HT1080 (cell line): ENCODE results near the gene FAM20C. TPM values are rescaled to one million over a fixed set of nuclear protein-coding genes. Genes with fewer than 3 reads are reported as not detected.
"Not testable (repeated sequence)": the region's sequence is repeated elsewhere in the genome, so short reads cannot be mapped to it uniquely, and the experiment has no call there.

Source experiments
- DNase-seq: peaks from one replicate; pipeline ENCODE4 v3.0.0-alpha.2; 2015; ENCODE audit warnings: low read depth
- total RNA-seq: library from RNA; depleted of rRNA; stranded (reverse); fragments of >200 nt; shearing (Covaris generic); gene quantifications from 2 replicates; pipeline ENCODE4 v1.2.3, GENCODE V29; 2014

FAM20C gene
- total RNA-seq, 1 experiment from 2014 or later = 31.3 TPM

DNA sequence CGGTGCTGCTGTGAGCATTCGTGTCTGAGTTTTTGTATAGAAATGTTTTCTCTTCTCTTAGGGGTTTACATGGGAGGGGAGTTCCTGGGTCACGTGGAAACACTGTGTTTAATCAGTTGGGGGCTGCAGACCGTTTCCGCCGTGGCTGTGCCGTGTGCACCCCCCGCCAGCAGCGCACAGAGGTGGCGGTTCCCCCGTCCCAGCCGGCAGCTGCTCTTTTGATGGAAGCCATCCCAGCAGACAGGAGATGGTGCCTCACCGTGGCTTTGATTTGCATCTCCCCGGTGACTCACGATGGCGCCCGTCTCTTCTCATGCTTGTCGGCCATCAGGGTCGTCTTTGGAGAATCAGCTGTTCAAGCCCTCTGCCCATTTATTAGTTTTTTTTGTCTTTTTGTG, 62.7 kb downstream of the FAM20C start:
- no peak for DNase-seq

GRCh38 chr7:255721-256361, 63.5 kb downstream of the FAM20C start:
- no peak for DNase-seq

GRCh38 chr7:256461-256940, 64.1 kb downstream of the FAM20C start:
- DNase-seq = no peak

- no peak for DNase-seq
These were observed 64.7 kb downstream of the FAM20C start for GRCh38 chr7:256981-257646.

GRCh38 chr7:257647-257992, 65.2 kb downstream of the FAM20C start:
- DNase-seq = no peak

GRCh38 chr7:258476-259190, 66.3 kb downstream of the FAM20C start:
- DNase-seq = no peak

GRCh38 chr7:259191-259505, 66.8 kb downstream of the FAM20C start:
- no peak for DNase-seq

- DNase-seq = no peak
These were observed 67.5 kb downstream of the FAM20C start for GRCh38 chr7:259751-260405.

- DNase-seq = no peak
These were observed 68.3 kb downstream of the FAM20C start for GRCh38 chr7:260441-261281.

DNA sequence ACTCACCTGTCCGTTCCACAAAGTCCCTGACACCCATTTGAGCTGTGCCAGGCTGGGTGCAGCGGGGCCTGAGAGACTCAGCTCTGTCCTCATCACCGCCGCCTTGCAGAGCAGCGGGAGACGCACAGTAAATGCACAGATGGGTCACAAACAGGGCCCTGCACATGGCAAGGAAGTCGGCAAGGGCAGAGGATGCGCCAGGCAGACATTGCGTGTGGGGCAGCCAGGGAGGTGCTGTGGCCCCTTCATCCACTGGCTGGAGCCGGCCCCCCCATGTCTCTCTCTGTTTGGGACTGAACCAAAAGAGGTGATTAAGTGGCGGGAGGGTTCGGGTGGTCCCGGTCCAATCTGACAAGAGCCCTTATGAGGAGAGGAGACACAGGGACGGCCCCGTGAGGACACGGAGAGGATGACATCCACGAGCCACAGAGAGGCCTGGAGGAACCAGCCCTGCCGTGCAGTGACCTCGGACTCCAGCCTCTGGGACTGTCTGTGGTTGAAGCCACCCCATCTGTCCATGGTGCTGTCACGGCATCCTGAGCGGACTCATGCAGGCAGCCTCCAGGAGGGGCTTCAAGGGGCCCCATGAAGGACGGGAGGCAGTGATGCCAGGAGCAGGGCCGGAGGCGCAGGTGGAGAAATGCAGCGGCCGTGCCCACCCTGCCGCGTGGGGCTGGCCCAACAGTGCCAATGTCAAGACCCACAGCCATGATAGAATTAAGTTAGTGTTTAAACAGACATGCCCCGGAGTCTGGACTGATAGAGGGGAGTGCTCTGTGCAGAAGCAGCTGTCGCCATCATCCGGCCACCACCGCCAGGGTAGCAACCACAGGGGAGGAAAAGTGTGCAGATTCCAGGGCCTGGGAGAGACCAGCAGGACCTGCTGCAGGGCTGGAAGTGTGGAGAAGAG, 69.2 kb downstream of the FAM20C start:
- no peak for DNase-seq

DNA sequence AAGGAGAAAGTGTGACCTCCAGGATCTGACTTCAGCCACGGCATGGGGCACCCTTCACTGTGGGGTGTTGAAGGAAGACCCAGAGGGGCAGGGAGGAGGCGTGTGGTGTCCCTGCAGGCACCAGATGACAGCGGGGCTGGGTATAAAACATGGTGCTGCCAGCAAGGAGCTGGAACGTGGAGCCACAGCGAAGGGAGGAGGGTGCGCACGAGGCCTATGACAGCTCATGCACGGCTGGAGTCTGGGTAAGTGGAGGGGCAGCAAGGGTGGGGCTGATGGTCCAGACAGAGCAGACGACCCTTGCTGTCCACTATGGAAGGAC, 69.8 kb downstream of the FAM20C start:
- no peak for DNase-seq

GRCh38 chr7:262631-263311, 70.4 kb downstream of the FAM20C start:
- not testable (repeated sequence) for DNase-seq

DNA sequence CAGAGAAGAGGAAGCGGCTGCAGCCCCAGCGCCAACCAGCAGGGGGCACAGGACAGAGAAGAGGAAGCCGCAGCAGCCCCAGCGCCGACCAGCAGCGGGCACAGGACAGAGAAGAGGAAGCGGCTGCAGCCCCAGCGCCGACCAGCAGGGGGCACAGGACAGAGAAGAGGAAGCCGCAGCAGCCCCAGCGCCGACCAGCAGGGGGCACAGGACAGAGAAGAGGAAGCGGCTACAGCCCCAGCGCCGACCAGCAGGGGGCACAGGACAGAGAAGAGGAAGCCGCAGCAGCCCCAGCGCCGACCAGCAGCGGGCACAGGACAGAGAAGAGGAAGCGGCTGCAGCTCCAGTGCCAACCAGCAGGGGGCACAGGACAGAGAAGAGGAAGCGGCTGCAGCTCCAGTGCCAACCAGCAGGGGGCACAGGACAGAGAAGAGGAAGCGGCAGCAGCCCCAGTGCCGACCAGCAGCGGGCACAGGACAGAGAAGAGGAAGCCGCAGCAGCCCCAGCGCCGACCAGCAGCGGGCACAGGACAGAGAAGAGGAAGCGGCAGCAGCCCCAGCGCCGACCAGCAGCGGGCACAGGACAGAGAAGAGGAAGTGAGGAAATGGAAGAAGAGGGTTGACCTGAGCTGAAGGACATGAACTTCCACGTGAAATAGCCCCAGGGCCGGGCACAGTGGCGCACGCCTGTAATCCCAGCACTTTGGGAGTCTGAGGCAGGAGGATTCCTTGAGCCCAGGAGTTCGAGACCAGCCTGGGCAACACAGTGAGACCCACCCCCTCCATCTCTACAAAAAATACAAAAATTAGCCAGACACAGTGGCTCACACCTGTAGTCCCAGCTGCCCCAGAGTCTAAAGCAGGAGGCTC, 71.3 kb downstream of the FAM20C start:
- DNase-seq = not testable (repeated sequence)

- DNase-seq = no peak
These were observed 72.3 kb downstream of the FAM20C start for GRCh38 chr7:264541-265191.

DNA sequence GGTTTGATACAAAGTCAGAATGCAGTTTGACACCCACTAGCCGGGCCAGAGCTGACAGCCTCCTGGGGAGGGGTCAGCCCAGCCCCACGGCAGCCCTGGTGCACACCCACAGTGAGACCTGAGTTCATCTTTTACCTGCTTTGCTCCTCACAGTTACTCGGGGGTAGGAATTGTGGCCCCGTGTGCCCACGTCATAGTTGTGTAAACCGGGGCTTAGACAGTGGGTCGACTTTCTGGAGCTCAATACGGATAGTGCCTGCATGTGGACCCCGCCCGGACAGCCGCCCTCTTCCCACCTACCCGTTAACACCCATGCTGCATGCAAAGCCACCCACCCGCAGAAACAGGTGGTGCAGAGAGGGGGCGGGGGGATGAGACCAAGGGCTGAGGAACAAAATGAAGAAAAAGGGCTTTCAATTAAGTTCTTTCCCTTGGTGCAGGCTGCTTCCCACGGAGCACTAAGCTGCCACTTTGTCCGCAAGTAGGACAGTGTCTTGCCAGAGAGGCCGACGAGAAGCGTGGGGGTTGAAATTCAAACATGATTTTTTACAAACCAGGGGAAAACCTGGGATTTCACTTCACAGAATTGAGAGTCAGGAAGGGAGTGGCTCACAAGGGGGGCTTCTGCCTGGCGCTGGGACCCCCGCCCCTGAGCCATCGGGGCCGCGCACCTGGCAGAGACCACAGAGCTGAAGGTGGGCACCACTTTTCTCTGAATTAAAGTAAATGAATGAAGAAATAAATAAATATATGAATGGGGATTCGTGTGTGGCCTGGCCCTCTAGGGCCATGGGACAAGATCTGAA, 73.0 kb downstream of the FAM20C start:
- DNase-seq = no peak

- no peak for DNase-seq
These were observed 73.9 kb downstream of the FAM20C start for GRCh38 chr7:265998-266850.
